RPMI7951 (cell line): ENCODE results near the gene GDF10. TPM values are rescaled to one million over a fixed set of nuclear protein-coding genes. Genes with fewer than 3 reads are reported as not detected.

Experiments used
- DNase-seq: peaks from one replicate; pipeline ENCODE4 v3.0.0-alpha.2; 2012; ENCODE audit warnings: low read depth
- total RNA-seq: library from RNA; depleted of rRNA; stranded (reverse); fragments of >200 nt; shearing (Covaris generic); gene quantifications from 2 replicates; pipeline ENCODE4 v1.2.3, GENCODE V29; 2014

GDF10 gene
- total RNA-seq, 1 experiment from 2014 or later: not detected

- DNase-seq: no peak
These were observed 5.9 kb upstream of the GDF10 start for GRCh38 chr10:47294057-47294456.

- no peak for DNase-seq
These were observed 5.5 kb upstream of the GDF10 start for GRCh38 chr10:47294501-47294900.

- DNase-seq: no peak
These were observed 4.6 kb upstream of the GDF10 start for GRCh38 chr10:47295411-47295810.

GRCh38 chr10:47296156-47296894 is 3.7 kb upstream of the GDF10 start:
- DNase-seq: no peak

GRCh38 chr10:47296941-47297340 is 3.1 kb upstream of the GDF10 start:
- DNase-seq: no peak

GRCh38 chr10:47297866-47298540 is 2.0 kb upstream of the GDF10 start:
- no peak for DNase-seq

GRCh38 chr10:47298715-47299114 is 1.3 kb upstream of the GDF10 start:
- no peak for DNase-seq

- DNase-seq: no peak
These were observed 483 bp downstream of the GDF10 start for GRCh38 chr10:47300429-47300931.

- no peak for DNase-seq
These were observed 1.8 kb downstream of the GDF10 start for GRCh38 chr10:47301833-47302232.

GRCh38 chr10:47303105-47303504 is 3.1 kb downstream of the GDF10 start:
- no peak for DNase-seq

- no peak for DNase-seq
These were observed 3.9 kb downstream of the GDF10 start for GRCh38 chr10:47303866-47304265.

- DNase-seq: no peak
These were observed 5.6 kb downstream of the GDF10 start for GRCh38 chr10:47305566-47305965.

GRCh38 chr10:47306387-47307210 is 6.6 kb downstream of the GDF10 start:
- DNase-seq: no peak

GRCh38 chr10:47307381-47307780 is 7.4 kb downstream of the GDF10 start:
- no peak for DNase-seq

GRCh38 chr10:47308775-47309174 is 8.8 kb downstream of the GDF10 start:
- DNase-seq: no peak

- DNase-seq: no peak
These were observed 9.6 kb downstream of the GDF10 start for GRCh38 chr10:47309408-47310089.

GRCh38 chr10:47310090-47310505 is 10.1 kb downstream of the GDF10 start:
- DNase-seq: no peak

- DNase-seq: no peak
These were observed 11.4 kb downstream of the GDF10 start for GRCh38 chr10:47311193-47311931.

- peak; percentile 46 for DNase-seq
These were observed 12.1 kb downstream of the GDF10 start for GRCh38 chr10:47311932-47312662.

GRCh38 chr10:47312663-47312995 is 12.6 kb downstream of the GDF10 start:
- DNase-seq: no peak
